A673 (cell line): Measurements from ENCODE around the gene HLA-DQB2. TPM values are rescaled to one million over a fixed set of nuclear protein-coding genes. Genes with fewer than 3 reads are reported as not detected.

Experiments
- BruUV-seq: library from RNA; stranded (reverse); fragments of 400-500 nt; replicated peaks from 2 replicates; lab custom pipeline; 2021; lab: Mats Ljungman, UMichigan
- CTCF ChIA-PET: fragments of 300-600 bp; sonication (Branson Sonifier 250); formaldehyde crosslinking; loops from one replicate; lab custom pipeline; 2022; ENCODE audit warnings: antibody characterized with exemption; lab: Charles Lee
- POLR2A ChIA-PET: fragments of 300-600 bp; sonication (Branson Sonifier 250); formaldehyde crosslinking; loops from one replicate; lab custom pipeline; 2022; ENCODE audit warnings: antibody characterized with exemption; ENCODE audit not compliant: low non-redundant PET; lab: Charles Lee
- DNase-seq: peaks from one replicate; pipeline ENCODE4 v3.0.0-alpha.2; 2015; ENCODE audit warnings: low spot score
- H3K27ac ChIP-seq: fragments of 200-600 bp; sonication (generic); 2 replicates; pipeline ENCODE4 v1.5.1; 2016; ENCODE audit warnings: mixed run types, low read depth, mild to moderate bottlenecking, mixed read lengths, antibody characterized with exemption, low read length; ENCODE audit not compliant: poor library complexity, severe bottlenecking
- H3K27me3 ChIP-seq: fragments of 200-600 bp; sonication (generic); replicated peaks from 2 replicates; pipeline ENCODE4 v1.6.1; 2017; ENCODE audit warnings: mixed run types, low read depth, mild to moderate bottlenecking, mixed read lengths, antibody characterized with exemption, low read length; ENCODE audit not compliant: insufficient read depth, poor library complexity
- H3K36me3 ChIP-seq: fragments of 200-600 bp; sonication (generic); 2 replicates; pipeline ENCODE4 v1.6.1; 2016; ENCODE audit warnings: mixed run types, mild to moderate bottlenecking, mixed read lengths, antibody characterized with exemption, low read length; ENCODE audit not compliant: insufficient read depth, poor library complexity, severe bottlenecking
- H3K4me1 ChIP-seq: fragments of 200-600 bp; sonication (generic); 2 replicates; pipeline ENCODE4 v1.6.1; 2017; ENCODE audit warnings: mixed run types, mild to moderate bottlenecking, mixed read lengths, antibody characterized with exemption, low read length; ENCODE audit not compliant: insufficient read depth, poor library complexity, severe bottlenecking
- H3K4me3 ChIP-seq: fragments of 200-600 bp; sonication (generic); 2 replicates; pipeline ENCODE4 v1.5.1; 2016; ENCODE audit warnings: low read depth, mixed run types, mild to moderate bottlenecking, mixed read lengths, low read length; ENCODE audit not compliant: poor library complexity, severe bottlenecking
- H3K9me3 ChIP-seq: fragments of 200-600 bp; sonication (generic); 2 replicates; pipeline ENCODE4 v1.6.1; 2016; ENCODE audit warnings: mixed run types, low read depth, mild to moderate bottlenecking, mixed read lengths, antibody characterized with exemption, low read length; ENCODE audit not compliant: poor library complexity, severe bottlenecking
- EZH2 ChIP-seq: fragments of 200-600 bp; sonication (generic); IDR thresholded peaks from 2 replicates; pipeline ENCODE4 v1.6.1; 2017; ENCODE audit warnings: borderline replicate concordance, low read depth, mild to moderate bottlenecking, mixed read lengths, antibody characterized with exemption, low read length; ENCODE audit not compliant: poor library complexity, severe bottlenecking
- intact Hi-C: fragments of 100-400 bp; cut with micrococcal nuclease; formaldehyde crosslinking; loops from one replicate; pipeline ENCODE4 v1.10.0; 2022; ENCODE audit not compliant: unreplicated experiment
- total RNA-seq: library from RNA; stranded (reverse); gene quantifications from 2 replicates; pipeline ENCODE4 v1.2.3, GENCODE V29; 2021
- TF ChIP-seq, protein P1 (sequence below): fragments of 300-800, 200-600 bp; sonication (generic); conservative IDR thresholded peaks from 2 replicates; pipeline ENCODE4 v1.5.1; 2017; ENCODE audit warnings: low read depth, mild to moderate bottlenecking, antibody characterized with exemption, low read length, moderate library complexity, mixed read lengths

Gene HLA-DQB2
- total RNA-seq, 1 experiment from 2014 or later = not detected

DNA sequence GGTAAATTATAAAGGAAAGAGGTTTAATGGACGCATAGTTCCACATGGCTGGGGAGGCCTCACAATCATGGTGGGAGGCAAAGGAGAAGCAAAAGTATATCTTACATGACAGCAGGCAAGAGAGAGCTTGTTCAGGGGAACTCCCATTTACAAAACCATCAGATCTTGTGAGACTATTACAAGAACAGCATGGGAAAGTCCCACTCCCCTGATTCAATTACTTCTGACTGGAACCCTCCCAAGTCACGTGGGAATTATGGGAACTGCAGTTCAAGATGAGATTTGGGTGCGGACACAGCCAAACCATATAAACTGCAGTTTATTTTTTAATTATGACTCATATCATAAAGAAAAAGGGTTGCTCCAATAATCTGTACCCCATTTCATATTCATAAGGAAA lies 44.5 kb downstream of the HLA-DQB2 start:
- POLR2A ChIA-PET = no interaction called here
- Histone ChIP-seq H3K9me3 (no peaks in the 10 kb centered on the region), H3K27ac (no peak overlapping the region), H3K4me3 (no peak overlapping the region), H3K27me3 (peaks cover 35% of the 10 kb centered on the region), H3K36me3 (no peaks in the 10 kb centered on the region), H3K4me1 (no peaks in the 10 kb centered on the region)
- no peak for DNase-seq
- no TSS peak for BruUV-seq
- CTCF ChIA-PET = interaction anchor here (0.7 kb wide), 1 partner anchor 34 kb away, joined by 3 read pairs; no protein-coding TSS in a partner anchor
- TF ChIP-seq EZH2 = no peak
- TF ChIP-seq, protein P1, sequence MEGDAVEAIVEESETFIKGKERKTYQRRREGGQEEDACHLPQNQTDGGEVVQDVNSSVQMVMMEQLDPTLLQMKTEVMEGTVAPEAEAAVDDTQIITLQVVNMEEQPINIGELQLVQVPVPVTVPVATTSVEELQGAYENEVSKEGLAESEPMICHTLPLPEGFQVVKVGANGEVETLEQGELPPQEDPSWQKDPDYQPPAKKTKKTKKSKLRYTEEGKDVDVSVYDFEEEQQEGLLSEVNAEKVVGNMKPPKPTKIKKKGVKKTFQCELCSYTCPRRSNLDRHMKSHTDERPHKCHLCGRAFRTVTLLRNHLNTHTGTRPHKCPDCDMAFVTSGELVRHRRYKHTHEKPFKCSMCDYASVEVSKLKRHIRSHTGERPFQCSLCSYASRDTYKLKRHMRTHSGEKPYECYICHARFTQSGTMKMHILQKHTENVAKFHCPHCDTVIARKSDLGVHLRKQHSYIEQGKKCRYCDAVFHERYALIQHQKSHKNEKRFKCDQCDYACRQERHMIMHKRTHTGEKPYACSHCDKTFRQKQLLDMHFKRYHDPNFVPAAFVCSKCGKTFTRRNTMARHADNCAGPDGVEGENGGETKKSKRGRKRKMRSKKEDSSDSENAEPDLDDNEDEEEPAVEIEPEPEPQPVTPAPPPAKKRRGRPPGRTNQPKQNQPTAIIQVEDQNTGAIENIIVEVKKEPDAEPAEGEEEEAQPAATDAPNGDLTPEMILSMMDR = no peak
- intact Hi-C loops = no loop called here

DNA sequence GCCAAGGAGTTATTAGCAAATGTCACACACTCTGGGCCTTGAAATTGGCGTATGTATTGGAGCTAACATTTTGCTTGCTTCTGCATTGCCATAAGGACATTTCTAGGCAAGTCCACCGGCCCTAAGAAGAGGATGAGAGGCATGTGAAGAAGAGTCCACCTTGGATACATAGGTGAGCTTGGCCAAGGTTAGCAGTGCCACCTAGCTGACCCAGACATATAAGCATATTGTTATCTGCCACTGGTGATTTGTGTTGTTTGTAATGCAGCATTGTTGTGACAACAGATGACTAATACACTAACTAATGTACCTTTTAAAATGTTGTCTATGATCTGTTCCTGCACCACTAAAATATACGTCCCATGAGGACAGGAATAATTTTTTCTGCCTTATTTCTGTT lies 46.9 kb downstream of the HLA-DQB2 start:
- no peak overlapping the region for H3K27ac ChIP-seq
- POLR2A ChIA-PET = no interaction called here
- no peaks in the 10 kb centered on the region for H3K36me3 ChIP-seq
- H3K4me1 ChIP-seq = no peaks in the 10 kb centered on the region
- no peak overlapping the region for H3K4me3 ChIP-seq
- no peak for DNase-seq
- TF ChIP-seq, protein P1 = no peak
- no peak for TF ChIP-seq EZH2
- H3K9me3 ChIP-seq = no peaks in the 10 kb centered on the region
- CTCF ChIA-PET = no interaction called here
- no TSS peak for BruUV-seq
- intact Hi-C loops = no loop called here
- peaks cover 18% of the 10 kb centered on the region for H3K27me3 ChIP-seq

DNA sequence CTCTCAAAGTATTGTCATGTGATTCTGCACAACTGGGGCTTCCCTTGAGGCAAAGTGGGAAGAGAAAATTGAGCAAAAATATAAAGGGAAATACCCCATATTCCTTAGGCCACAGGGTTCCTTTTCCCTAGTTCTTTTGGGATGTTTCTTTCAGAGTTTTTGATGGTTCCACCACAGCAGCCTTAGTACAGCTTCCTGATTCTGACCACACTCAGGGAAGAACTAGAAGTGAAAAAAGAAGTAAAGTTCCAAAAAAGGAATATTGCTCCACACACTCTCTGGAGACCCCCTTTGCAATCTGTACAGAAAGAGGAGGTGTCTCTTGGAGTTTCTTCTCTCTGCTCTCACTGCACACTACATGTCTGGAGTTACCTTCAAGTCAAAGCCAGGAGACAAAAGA lies 50.1 kb downstream of the HLA-DQB2 start:
- ChIA-PET CTCF (no interaction called here), POLR2A (no interaction called here)

More for the DNA sequence above, 50.1 kb downstream of the HLA-DQB2 start:
- TF ChIP-seq, protein P1 = no peak
- TF ChIP-seq EZH2 = no peak
- no peaks in the 10 kb centered on the region for H3K36me3 ChIP-seq
- no peak overlapping the region for H3K4me3 ChIP-seq
- H3K9me3 ChIP-seq = no peaks in the 10 kb centered on the region
- no peak overlapping the region for H3K27ac ChIP-seq
- intact Hi-C loops = no loop called here
- peaks cover 5% of the 10 kb centered on the region for H3K27me3 ChIP-seq
- no peaks in the 10 kb centered on the region for H3K4me1 ChIP-seq
- BruUV-seq = no TSS peak
- no peak for DNase-seq
